ENCODE measurements around the gene TMEM198. TPM values are rescaled to one million over a fixed set of nuclear protein-coding genes. Genes with fewer than 3 reads are reported as not detected.

TMEM198 gene
- total and polyA plus RNA-seq, 2 donors (not counting 1 experiment from before 2014, with no cell fraction given), result 0.39 to 1.1 TPM

DNA sequence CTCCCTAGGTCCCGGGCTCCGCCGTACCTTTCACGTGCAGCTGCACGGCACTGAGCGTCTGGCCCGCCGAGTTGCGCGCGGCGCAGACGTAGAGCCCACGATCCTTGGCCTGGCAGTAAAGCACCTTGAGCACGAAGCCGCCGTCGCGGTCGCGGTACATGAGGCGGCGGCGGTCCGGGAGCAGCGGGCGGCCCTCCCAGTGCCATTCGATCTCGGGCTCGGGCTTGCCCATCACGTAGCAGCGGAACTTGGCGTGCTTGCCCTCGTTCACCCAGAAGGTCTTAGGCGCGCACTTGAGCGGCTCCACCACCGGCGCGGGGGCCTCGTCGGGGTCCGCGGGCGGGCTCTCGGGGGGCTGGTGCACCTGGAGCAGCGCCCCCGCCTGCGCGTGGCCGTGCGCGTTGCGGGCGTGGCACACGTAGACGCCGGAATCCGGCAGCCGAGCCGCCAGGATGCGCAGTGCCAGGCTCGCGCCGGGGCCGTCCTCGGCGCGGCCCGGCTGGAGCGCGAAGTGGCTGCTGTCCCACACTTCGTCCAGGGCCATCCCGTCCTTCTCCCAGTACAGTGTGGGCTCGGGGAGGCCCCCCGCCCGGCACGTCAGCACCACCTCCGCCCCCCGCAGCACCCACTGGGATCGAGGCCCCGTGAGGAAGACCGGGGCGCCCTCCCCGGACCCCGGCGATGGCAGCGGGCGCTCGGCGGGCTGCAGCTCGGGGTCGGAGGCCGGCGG, 26.5 kb downstream of the TMEM198 start:
- peaks cover 0 to 31% (median 18%) of the 10 kb centered on the region in 4 experiments for H3K27me3 ChIP-seq (replicated peaks in 1 of 4; ENCODE audit: control extremely low read depth in 1 of 4, control insufficient read depth in 3 of 4, insufficient read depth in 4 of 4, low read length in 3 of 4)
- Mint-ChIP-seq H3K4me3 (peak overlapping the region; percentile 71), H3K27me3 (peaks cover 53% of the 10 kb centered on the region), H3K4me1 (peaks cover 6% of the 10 kb centered on the region), H3K9me3 (ENCODE audit: insufficient read depth) (no peaks in the 10 kb centered on the region), H3K27ac (no peak overlapping the region)
- H3K9me3 ChIP-seq (ENCODE audit: control extremely low read depth in 1 of 3, control insufficient read depth in 2 of 3, insufficient read depth in 1 of 3, low read length in 2 of 3), result peaks cover 0 to 4% (median 0%) of the 10 kb centered on the region in 3 donors
- WGBS (ENCODE audit: insufficient coverage), result 28% methylated on average over 95 of the region's 95 CpGs
- peak overlapping the region; percentile 79 for H3K4me2 ChIP-seq (replicated peaks; ENCODE audit: low read depth, low read length, poor library complexity, severe bottlenecking)
- ATAC-seq (ENCODE audit: low read depth) (no peak), DNase-seq (no peak)
- no peaks in the 10 kb centered on the region for H3K36me3 ChIP-seq (replicated peaks in 1 of 2; ENCODE audit: control extremely low read depth in 1 of 2, control insufficient read depth in 1 of 2, extremely low read depth in 1 of 2, insufficient read depth in 2 of 2, low read length in 1 of 2)
- H3K9ac ChIP-seq (ENCODE audit: low read length), result peak overlapping the region; percentile 39
- H3K4me1 ChIP-seq (ENCODE audit: control insufficient read depth in 2 of 2, insufficient read depth in 2 of 2, low read length in 2 of 2), result peaks cover 4 to 12% of the 10 kb centered on the region in 2 donors
- ChIA-PET POLR2A (no interaction called here), CTCF (no interaction called here)
- H3K27ac ChIP-seq (ENCODE audit: low read length in 2 of 2), result no peak overlapping the region
- TF ChIP-seq, protein P1, sequence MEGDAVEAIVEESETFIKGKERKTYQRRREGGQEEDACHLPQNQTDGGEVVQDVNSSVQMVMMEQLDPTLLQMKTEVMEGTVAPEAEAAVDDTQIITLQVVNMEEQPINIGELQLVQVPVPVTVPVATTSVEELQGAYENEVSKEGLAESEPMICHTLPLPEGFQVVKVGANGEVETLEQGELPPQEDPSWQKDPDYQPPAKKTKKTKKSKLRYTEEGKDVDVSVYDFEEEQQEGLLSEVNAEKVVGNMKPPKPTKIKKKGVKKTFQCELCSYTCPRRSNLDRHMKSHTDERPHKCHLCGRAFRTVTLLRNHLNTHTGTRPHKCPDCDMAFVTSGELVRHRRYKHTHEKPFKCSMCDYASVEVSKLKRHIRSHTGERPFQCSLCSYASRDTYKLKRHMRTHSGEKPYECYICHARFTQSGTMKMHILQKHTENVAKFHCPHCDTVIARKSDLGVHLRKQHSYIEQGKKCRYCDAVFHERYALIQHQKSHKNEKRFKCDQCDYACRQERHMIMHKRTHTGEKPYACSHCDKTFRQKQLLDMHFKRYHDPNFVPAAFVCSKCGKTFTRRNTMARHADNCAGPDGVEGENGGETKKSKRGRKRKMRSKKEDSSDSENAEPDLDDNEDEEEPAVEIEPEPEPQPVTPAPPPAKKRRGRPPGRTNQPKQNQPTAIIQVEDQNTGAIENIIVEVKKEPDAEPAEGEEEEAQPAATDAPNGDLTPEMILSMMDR (IDR thresholded peaks at IDR 0.05), result no peak
- no peak for TF ChIP-seq EZH2 (IDR thresholded peaks at IDR 0.05; ENCODE audit: borderline replicate concordance, insufficient read depth, low read depth, low read length, poor library complexity, severe bottlenecking)
- H2AFZ ChIP-seq (ENCODE audit: insufficient read depth, low read depth, low read length, poor library complexity, severe bottlenecking), result peak overlapping the region; percentile 65
- H4K20me1 ChIP-seq (ENCODE audit: control insufficient read depth, insufficient read depth, low read length, poor library complexity, severe bottlenecking), result no peaks in the 10 kb centered on the region
- intact Hi-C loops (cut with micrococcal nuclease), result no loop called here
- peak overlapping the region in 3 of 5 experiments; percentile 30 to 46 (median 33) for H3K4me3 ChIP-seq (ENCODE audit: control extremely low read depth in 1 of 5, extremely low read depth in 1 of 5, insufficient read depth in 1 of 5, low read depth in 2 of 5, low read length in 4 of 5)
- H3K79me2 ChIP-seq (ENCODE audit: control insufficient read depth, insufficient read depth, low read length), result no peaks in the 10 kb centered on the region

- Histone ChIP-seq H3K9me3 (ENCODE audit: control extremely low read depth in 1 of 3, control insufficient read depth in 2 of 3, insufficient read depth in 1 of 3, low read length in 2 of 3) (peaks cover 0 to 4% (median 0%) of the 10 kb centered on the region in 3 donors), H3K36me3 (replicated peaks in 1 of 2; ENCODE audit: control extremely low read depth in 1 of 2, control insufficient read depth in 1 of 2, extremely low read depth in 1 of 2, insufficient read depth in 2 of 2, low read length in 1 of 2) (no peaks in the 10 kb centered on the region), H3K4me1 (ENCODE audit: control insufficient read depth in 2 of 2, insufficient read depth in 2 of 2, low read length in 2 of 2) (peaks cover 4 to 12% of the 10 kb centered on the region in 2 donors), H3K27ac (ENCODE audit: low read length in 2 of 2) (no peak overlapping the region), H3K4me3 (ENCODE audit: control extremely low read depth in 1 of 5, extremely low read depth in 1 of 5, insufficient read depth in 1 of 5, low read depth in 2 of 5, low read length in 4 of 5) (peak overlapping the region in 3 of 5 experiments; percentile 30 to 46 (median 37)), H3K79me2 (ENCODE audit: control insufficient read depth, insufficient read depth, low read length) (no peaks in the 10 kb centered on the region), H4K20me1 (ENCODE audit: control insufficient read depth, insufficient read depth, low read length, poor library complexity, severe bottlenecking) (no peaks in the 10 kb centered on the region), H2AFZ (ENCODE audit: insufficient read depth, low read depth, low read length, poor library complexity, severe bottlenecking) (peak overlapping the region; percentile 65), H3K9ac (ENCODE audit: low read length) (peak overlapping the region; percentile 39), H3K4me2 (replicated peaks; ENCODE audit: low read depth, low read length, poor library complexity, severe bottlenecking) (peak overlapping the region; percentile 79), H3K27me3 (replicated peaks in 1 of 4; ENCODE audit: control extremely low read depth in 1 of 4, control insufficient read depth in 3 of 4, insufficient read depth in 4 of 4, low read length in 3 of 4) (peaks cover 0 to 31% (median 18%) of the 10 kb centered on the region in 4 experiments)
- DNase-seq (no peak), ATAC-seq (ENCODE audit: low read depth) (no peak)
- Mint-ChIP-seq H3K27me3 (peaks cover 57% of the 10 kb centered on the region), H3K4me1 (peaks cover 6% of the 10 kb centered on the region), H3K27ac (no peak overlapping the region), H3K4me3 (peak overlapping the region; percentile 45), H3K9me3 (ENCODE audit: insufficient read depth) (no peaks in the 10 kb centered on the region)
- ChIA-PET POLR2A (no interaction called here), CTCF (interaction anchor here (1.1 kb wide), 1 partner anchor 10 kb away, joined by 4 read pairs; no protein-coding TSS in a partner anchor)
- TF ChIP-seq, protein P1 (IDR thresholded peaks at IDR 0.05), result no peak
- TF ChIP-seq EZH2 (IDR thresholded peaks at IDR 0.05; ENCODE audit: borderline replicate concordance, insufficient read depth, low read depth, low read length, poor library complexity, severe bottlenecking), result no peak
- intact Hi-C loops (cut with micrococcal nuclease), result no loop called here
- under 1% methylated on average over 40 of the region's 55 CpGs for WGBS (ENCODE audit: insufficient coverage)
Measured at GRCh38 chr2:219570924-219571310, 27.1 kb downstream of the TMEM198 start.

Measured in B cell (primary cell).